IMR-90 (cell line): ENCODE results near the gene CDH7. TPM values are rescaled to one million over a fixed set of nuclear protein-coding genes. Genes with fewer than 3 reads are reported as not detected.

Experiments
- ATAC-seq: fragments of 200-7000 bp; cut with Tn5 transposase; 2 replicates; pipeline ENCODE4 v1.9.1; 2020; ENCODE audit warnings: low read depth, mild to moderate bottlenecking, moderate library complexity
- BruUV-seq: library from RNA; stranded (reverse); fragments of 400-500 nt; replicated peaks from 2 replicates; lab custom pipeline; 2021; lab: Mats Ljungman, UMichigan
- CTCF ChIA-PET: fragments of 300-600 bp; formaldehyde crosslinking; extraction: SDS; loops from one replicate; lab custom pipeline; 2021; ENCODE audit warnings: antibody characterized with exemption; lab: Yijun Ruan, JAX
- POLR2A ChIA-PET: fragments of 300-600 bp; sonication (Branson Sonifier 250); formaldehyde crosslinking; loops from one replicate; lab custom pipeline; 2022; ENCODE audit warnings: antibody characterized with exemption; ENCODE audit not compliant: unreplicated experiment; lab: Charles Lee
- DNase-seq: peaks from one replicate; pipeline ENCODE4 v3.0.0; 2013
- H2AFZ ChIP-seq: replicated peaks from 2 replicates; pipeline ENCODE3; 2013; ENCODE audit warnings: low read length, mild to moderate bottlenecking; ENCODE audit not compliant: poor library complexity
- H2AK5ac ChIP-seq: 2 replicates; pipeline ENCODE4 v1.6.1; 2013; ENCODE audit warnings: low read depth, low read length, inconsistent platforms
- H2AK9ac ChIP-seq: replicated peaks from 2 replicates; pipeline ENCODE3; 2013; ENCODE audit warnings: mild to moderate bottlenecking, low read depth, low read length, moderate library complexity; ENCODE audit not compliant: poor library complexity
- H2BK120ac ChIP-seq: 2 replicates; pipeline ENCODE4 v1.6.1; 2013; ENCODE audit warnings: low read depth, low read length, inconsistent platforms
- H2BK15ac ChIP-seq: 3 replicates; pipeline ENCODE4 v1.6.1; 2013; ENCODE audit warnings: low read depth, low read length, inconsistent platforms
- H2BK20ac ChIP-seq: 2 replicates; pipeline ENCODE4 v1.6.1; 2013; ENCODE audit warnings: low read depth, mild to moderate bottlenecking, inconsistent platforms, low read length, moderate library complexity
- H2BK5ac ChIP-seq: 2 replicates; pipeline ENCODE4 v1.6.1; 2013; ENCODE audit warnings: mild to moderate bottlenecking, low read depth, low read length, inconsistent platforms; ENCODE audit not compliant: poor library complexity, severe bottlenecking
- H3K14ac ChIP-seq: replicated peaks from 2 replicates; pipeline ENCODE4 v1.6.1; 2013; ENCODE audit warnings: low read depth, low read length, inconsistent platforms
- H3K18ac ChIP-seq: 2 replicates; pipeline ENCODE4 v1.6.1; 2013; ENCODE audit warnings: low read depth, low read length, control low read depth
- H3K23ac ChIP-seq: 2 replicates; pipeline ENCODE4 v1.6.1; 2013; ENCODE audit warnings: low read depth, low read length, inconsistent platforms
- H3K27ac ChIP-seq: 2 replicates; pipeline ENCODE4 v1.5.1; 2013; ENCODE audit warnings: mild to moderate bottlenecking, control low read depth, low read length; ENCODE audit not compliant: insufficient read depth
- H3K27me3 ChIP-seq: 2 replicates; pipeline ENCODE4 v1.6.1; 2013; ENCODE audit warnings: low read length; ENCODE audit not compliant: control insufficient read depth, insufficient read depth
- H3K36me3 ChIP-seq: 2 replicates; pipeline ENCODE4 v1.6.1; 2013; ENCODE audit warnings: low read length, mixed read lengths; ENCODE audit not compliant: control insufficient read depth, insufficient read depth
- H3K4ac ChIP-seq: 2 replicates; pipeline ENCODE4 v1.6.1; 2013; ENCODE audit warnings: low read depth, low read length, inconsistent platforms
- H3K4me1 ChIP-seq: 2 replicates; pipeline ENCODE4 v1.6.1; 2013; ENCODE audit warnings: low read length, mixed read lengths; ENCODE audit not compliant: control insufficient read depth, insufficient read depth
- H3K4me2 ChIP-seq: 2 replicates; pipeline ENCODE4 v1.6.1; 2013; ENCODE audit warnings: low read depth, mild to moderate bottlenecking, control low read depth, low read length, moderate library complexity
- H3K4me3 ChIP-seq: 2 replicates; pipeline ENCODE4 v1.5.1; 2013; ENCODE audit warnings: low read depth, mild to moderate bottlenecking, control low read depth, low read length, moderate library complexity; ENCODE audit not compliant: insufficient read depth
- H3K56ac ChIP-seq: 2 replicates; pipeline ENCODE4 v1.6.1; 2013; ENCODE audit warnings: low read length, inconsistent platforms; ENCODE audit not compliant: insufficient read depth; ENCODE audit errors: extremely low read depth
- H3K79me1 ChIP-seq, 2 experiments: 2 replicates each; pipeline ENCODE4 v1.6.1; 2013; ENCODE audit warnings: low read length in 2 of 2, inconsistent platforms in 1 of 2, low read depth in 1 of 2
- H3K9ac ChIP-seq: 2 replicates; pipeline ENCODE4 v1.6.1; 2013; ENCODE audit warnings: low read depth, low read length, control low read depth
- H3K9me1 ChIP-seq: 2 replicates; pipeline ENCODE4 v1.6.1; 2013; ENCODE audit warnings: low read length, inconsistent platforms; ENCODE audit not compliant: insufficient read depth
- H3K9me3 ChIP-seq: 2 replicates; pipeline ENCODE4 v1.6.1; 2013; ENCODE audit warnings: low read length; ENCODE audit not compliant: control insufficient read depth, insufficient read depth
- H4K20me1 ChIP-seq: 2 replicates; pipeline ENCODE4 v1.6.1; 2013; ENCODE audit warnings: low read length, inconsistent platforms; ENCODE audit not compliant: insufficient read depth
- H4K5ac ChIP-seq: 2 replicates; pipeline ENCODE4 v1.6.1; 2013; ENCODE audit warnings: mild to moderate bottlenecking, low read depth, low read length, control low read depth
- H4K8ac ChIP-seq, 2 experiments: 2 replicates each; pipeline ENCODE4 v1.6.1; 2013; ENCODE audit warnings: low read depth in 2 of 2, low read length in 2 of 2, control low read depth in 1 of 2, inconsistent platforms in 1 of 2
- H4K91ac ChIP-seq: 2 replicates; pipeline ENCODE4 v1.6.1; 2013; ENCODE audit warnings: low read depth, low read length, inconsistent platforms; ENCODE audit not compliant: insufficient read depth
- CEBPB ChIP-seq: IDR thresholded peaks from 2 replicates; pipeline ENCODE4 v1.6.1; 2012; ENCODE audit warnings: low read depth, low read length, improper control_type of control experiment
- ELK1 ChIP-seq: fragments of 150-350 bp; IDR thresholded peaks from 2 replicates; pipeline ENCODE4 v1.6.1; 2016; ENCODE audit warnings: low read depth, mild to moderate bottlenecking, low read length, moderate library complexity, borderline replicate concordance
- MXI1 ChIP-seq: IDR thresholded peaks from 2 replicates; pipeline ENCODE4 v1.6.1; 2012; ENCODE audit warnings: low read depth, mild to moderate bottlenecking, low read length, moderate library complexity, borderline replicate concordance
- POLR2A ChIP-seq: IDR thresholded peaks from 2 replicates; pipeline ENCODE4 v1.6.1; 2012; ENCODE audit warnings: mild to moderate bottlenecking, low read depth, low read length
- RAD21 ChIP-seq: IDR thresholded peaks from 2 replicates; pipeline ENCODE4 v1.6.1; 2012; ENCODE audit warnings: low read length, improper control_type of control experiment
- SMC3 ChIP-seq: fragments of 150-350 bp; IDR thresholded peaks from 2 replicates; pipeline ENCODE4 v1.6.1; 2016; ENCODE audit warnings: low read depth, mild to moderate bottlenecking, antibody characterized with exemption, low read length, moderate library complexity
- WGBS, 2 experiments: methylation state at CpG; one replicate each; pipeline versions ENCODE4 v1.1.5 to v1.1.7; 2013; ENCODE audit warnings: missing lambda C conversion rate in 2 of 2; ENCODE audit not compliant: insufficient read length in 1 of 2; ENCODE audit errors: extremely low coverage in 2 of 2; 5-methylcytosine and 5-hydroxymethylcytosine counted together
- dilution Hi-C: fragments of 300-500 bp; cut with HindIII; formaldehyde crosslinking; loops from one replicate; pipeline ENCODE4 v1.14.3; 2018; ENCODE audit warnings: low sequenced_read_pairs; ENCODE audit not compliant: unreplicated experiment
- in situ Hi-C: fragments of 300-500 bp; cut with MboI; formaldehyde crosslinking; loops from 3 replicates; pipeline ENCODE4 v1.14.3; 2019; ENCODE audit warnings: low sequenced_read_pairs, inconsistent platforms, mixed read lengths
- intact Hi-C: fragments of 100-400 bp; cut with micrococcal nuclease; formaldehyde crosslinking; loops from 2 replicates; pipeline ENCODE4 v1.10.0; 2022
- polyA plus RNA-seq, 3 experiments: library from polyadenylated mRNA; depleted of rRNA; stranded (reverse); fragments of >200 nt; gene quantifications; 2 replicates each; pipeline ENCODE4 v1.2.3, GENCODE V29; 2012; ENCODE audit warnings: low replicate concordance in 1 of 3
- total RNA-seq: library from RNA; depleted of rRNA; stranded (reverse); fragments of >200 nt; gene quantifications from 2 replicates; pipeline ENCODE4 v1.2.3, GENCODE V29; 2012

CDH7 gene
- total and polyA plus RNA-seq, 2 of the 4 experiments (the other 2 are of a cell fraction): not detected

GRCh38 chr18:65769652-65770051 lies 18.8 kb downstream of the CDH7 start:
- WGBS, 2 experiments: no CpG with 5 or more reads among the region's 4 CpGs
- Histone ChIP-seq H3K27ac (no peak overlapping the region), H3K9ac (no peak overlapping the region), H4K8ac (no peak overlapping the region), H4K91ac (no peak overlapping the region), H3K36me3 (no peaks in the 10 kb centered on the region), H2BK120ac (no peak overlapping the region), H3K56ac (no peak overlapping the region), H3K4me2 (no peak overlapping the region), H4K5ac (no peak overlapping the region), H2BK20ac (no peak overlapping the region), H3K9me3 (peaks cover 6% of the 10 kb centered on the region; the same call in 1 of the 2 replicates), H2AK5ac (no peak overlapping the region), H2AK9ac (no peak overlapping the region), H2BK15ac (no peak overlapping the region), H3K14ac (no peak overlapping the region), H3K4ac (no peak overlapping the region), H4K20me1 (no peaks in the 10 kb centered on the region), H3K27me3 (no peaks in the 10 kb centered on the region), H3K79me1 (no peaks in the 10 kb centered on the region), H3K4me3 (no peak overlapping the region), H2AFZ (no peak overlapping the region), H3K4me1 (no peaks in the 10 kb centered on the region), H3K18ac (no peak overlapping the region), H3K23ac (no peak overlapping the region), H3K9me1 (no peaks in the 10 kb centered on the region), H2BK5ac (no peak overlapping the region)
- dilution Hi-C loops: no loop called here
- DNase-seq (no peak), ATAC-seq (no peak)
- intact Hi-C loops: no loop called here
- TF ChIP-seq RAD21 (no peak), SMC3 (no peak), CEBPB (no peak), POLR2A (no peak), MXI1 (no peak), ELK1 (no peak)
- in situ Hi-C loops: no loop called here
- POLR2A ChIA-PET: no interaction called here
- CTCF ChIA-PET: no interaction called here
- no TSS peak for BruUV-seq
